GM19468 (cell line): ENCODE results near the gene UBE3B.

ENCODE experiments used
- ATAC-seq: cut with Tn5 transposase; IDR thresholded peaks from one replicate; pipeline ENCODE4 v1.9.1; 2021; ENCODE audit warnings: mild to moderate bottlenecking, moderate library complexity, moderate number of reproducible peaks; ENCODE audit not compliant: unreplicated experiment; ENCODE audit errors: extremely low read depth

The UBE3B gene

DNA sequence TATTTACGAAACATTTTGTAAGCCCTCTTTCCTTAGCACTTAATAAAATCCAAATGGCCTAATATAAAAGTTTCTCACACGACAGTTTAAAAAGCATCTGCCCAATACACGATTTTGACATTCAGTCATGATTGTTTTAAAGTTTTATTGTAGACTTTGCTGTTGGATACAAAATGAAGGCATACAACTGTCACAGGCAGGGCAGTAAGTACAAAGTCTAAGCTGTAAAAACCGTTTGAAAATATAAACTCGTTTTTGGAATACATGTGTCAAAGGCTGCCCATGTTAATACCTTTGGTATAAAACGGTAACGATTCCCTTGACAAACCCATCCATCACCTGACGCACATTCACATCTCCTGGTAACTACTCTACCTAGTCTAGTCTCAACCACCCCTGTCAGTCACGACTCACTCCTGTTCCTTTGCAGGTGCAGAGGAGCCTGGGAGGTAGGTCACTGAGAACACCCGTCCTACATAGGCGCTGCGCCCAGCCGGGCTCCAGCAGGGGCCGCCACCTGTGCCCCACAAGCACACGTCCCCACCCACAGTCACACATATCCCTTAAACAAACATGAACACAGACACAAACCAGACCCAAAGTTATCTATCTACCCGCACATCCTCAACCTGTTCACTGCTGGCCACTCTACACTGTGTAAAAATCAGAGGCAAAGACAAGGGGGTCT lies 27.4 kb upstream of the UBE3B start:
- no peak for ATAC-seq

GRCh38 chr12:109450980-109451379 lies 26.5 kb upstream of the UBE3B start:
- no peak for ATAC-seq

- ATAC-seq: no peak
Observed at GRCh38 chr12:109451400-109451799, 26.0 kb upstream of the UBE3B start.

- no peak for ATAC-seq
Observed at GRCh38 chr12:109452489-109452888, 24.9 kb upstream of the UBE3B start.

DNA sequence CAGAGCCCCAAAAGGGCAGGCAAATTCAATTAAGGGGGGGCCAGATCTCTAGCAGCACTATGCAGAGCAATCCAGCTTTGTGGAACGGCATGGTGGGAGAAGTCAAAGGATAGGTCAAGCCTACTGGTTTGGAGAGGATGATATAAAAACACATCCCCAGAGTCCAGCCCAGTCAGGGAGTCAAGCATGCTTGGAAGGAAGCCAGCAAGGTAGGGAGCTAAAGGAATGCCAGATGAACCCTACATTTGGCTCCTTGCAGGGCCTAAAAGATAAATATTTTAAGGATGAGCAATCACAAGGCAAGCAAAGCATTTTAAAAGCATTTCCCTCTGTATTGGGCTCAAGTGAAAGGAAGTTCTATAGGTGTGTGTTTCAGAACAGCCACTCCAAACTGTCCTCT lies 21.7 kb upstream of the UBE3B start:
- ATAC-seq: no peak

DNA sequence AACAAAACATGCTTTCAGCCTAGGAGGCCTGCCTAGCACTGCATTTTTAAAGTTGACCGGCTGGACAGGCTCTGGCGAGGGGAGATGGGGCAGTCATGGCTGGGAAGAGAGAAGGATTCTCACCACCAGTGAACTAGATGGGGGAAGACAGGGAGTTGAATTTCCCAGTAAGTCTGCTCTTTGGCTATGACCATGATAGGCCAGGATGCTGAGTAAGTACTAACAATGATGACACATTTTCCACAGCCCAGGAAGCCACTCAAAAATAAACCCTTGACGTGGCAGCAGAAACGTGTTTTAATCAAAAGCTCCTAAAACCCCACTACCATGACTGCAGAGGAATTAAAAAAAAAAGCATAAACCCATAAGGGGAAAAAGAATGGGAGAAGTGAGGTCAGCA lies 19.3 kb upstream of the UBE3B start:
- no peak for ATAC-seq

GRCh38 chr12:109458771-109459208 lies 18.6 kb upstream of the UBE3B start:
- no peak for ATAC-seq

DNA sequence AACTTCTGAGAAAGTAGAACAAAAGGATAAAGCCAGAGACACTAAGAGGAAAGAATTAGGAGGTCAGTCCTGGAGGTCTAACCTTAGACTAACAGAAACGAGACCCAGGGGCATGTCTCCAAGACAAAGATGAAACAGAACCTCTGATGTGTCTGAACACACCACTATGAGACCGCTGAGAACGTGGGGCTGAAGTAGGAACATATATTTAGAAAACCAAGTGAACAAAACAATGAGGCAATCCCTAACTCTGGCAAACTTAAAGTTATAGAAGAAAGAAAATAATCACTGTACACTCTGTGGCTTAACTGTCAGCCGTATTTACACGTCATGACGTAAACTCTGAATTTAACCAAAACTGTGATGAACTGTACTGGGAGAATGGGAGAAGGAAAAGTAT lies 18.2 kb upstream of the UBE3B start:
- ATAC-seq: no peak

- no peak for ATAC-seq
Observed at GRCh38 chr12:109460538-109460937, 16.9 kb upstream of the UBE3B start.

DNA sequence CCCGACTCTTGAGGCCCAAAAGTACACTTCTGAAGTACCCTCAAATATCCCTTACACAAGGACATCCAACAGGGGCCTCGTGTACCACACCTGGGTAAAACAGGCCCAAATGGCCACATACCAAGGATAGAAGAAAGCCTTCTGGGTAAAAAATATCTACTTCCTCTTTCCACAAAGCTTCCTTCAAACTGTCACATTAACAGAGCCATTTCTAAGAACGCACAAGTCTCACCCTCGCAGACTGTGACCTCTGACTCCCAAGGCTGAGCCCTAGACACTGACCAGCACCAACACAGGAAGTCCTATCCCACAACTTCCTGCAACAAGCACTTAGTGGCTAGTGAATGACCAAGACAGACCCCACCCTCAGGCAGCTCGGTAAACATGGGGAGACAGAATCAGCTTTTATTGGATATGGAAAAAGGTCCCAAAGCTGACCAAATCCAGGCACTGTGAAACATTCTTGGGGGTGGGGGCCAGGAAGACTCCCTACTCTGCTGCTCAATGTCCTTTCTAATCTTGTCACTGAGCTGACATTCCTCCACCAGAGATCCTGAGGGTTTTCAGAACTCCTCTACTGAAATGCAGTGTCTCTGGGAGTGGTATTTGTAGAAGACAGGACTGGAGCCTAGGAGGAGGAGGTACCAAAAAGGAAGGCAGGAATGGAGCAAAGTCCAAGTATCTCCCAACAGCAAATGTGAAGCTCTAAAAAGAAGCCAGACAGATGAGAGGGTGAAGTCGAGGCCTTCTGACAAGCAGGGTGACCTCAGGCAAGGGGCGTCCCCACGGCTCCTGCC lies 16.2 kb upstream of the UBE3B start:
- no peak for ATAC-seq

DNA sequence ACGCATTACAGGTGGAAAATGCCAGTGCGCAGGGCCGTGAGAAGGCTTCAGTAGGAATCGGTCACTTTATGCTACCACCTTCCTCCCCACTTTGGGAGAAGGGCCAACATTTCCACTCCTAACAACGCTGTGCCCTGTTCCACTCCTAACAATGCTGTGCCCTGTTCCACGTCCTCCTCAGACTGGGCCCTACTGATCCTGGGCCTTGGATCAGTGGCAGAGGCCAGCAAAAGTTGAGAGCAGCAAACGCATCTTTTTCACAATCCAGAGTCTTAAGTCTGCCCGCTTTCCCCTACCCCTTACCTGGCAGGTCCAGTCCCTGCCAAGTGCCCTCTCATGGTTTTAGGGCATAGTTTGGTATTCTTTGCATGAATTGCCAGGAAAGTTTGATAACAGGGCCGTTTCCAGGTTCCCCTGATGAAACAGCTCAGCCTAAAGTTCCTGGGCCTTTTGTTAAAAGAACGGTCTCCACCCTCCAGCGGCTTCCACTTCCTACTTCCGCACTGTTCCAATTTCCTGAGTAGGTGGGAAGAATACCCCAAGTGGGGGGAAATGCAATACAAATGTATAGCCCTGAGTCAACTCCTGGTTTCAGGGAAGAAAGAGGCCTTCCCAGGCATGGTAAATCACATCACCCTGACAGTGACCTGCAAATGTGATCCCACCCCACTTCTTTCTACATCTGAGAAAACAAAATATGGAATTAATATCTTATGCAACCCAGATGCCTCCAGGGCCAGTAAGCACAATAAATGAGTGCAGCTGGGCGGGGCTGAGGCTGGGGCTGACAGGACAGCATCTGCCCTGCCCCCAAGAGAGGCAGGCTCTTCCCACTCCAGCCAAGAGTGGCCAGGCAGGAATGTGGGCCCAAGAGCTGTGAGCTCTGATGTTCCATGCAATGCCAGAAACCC lies 15.3 kb upstream of the UBE3B start:
- no peak for ATAC-seq

DNA sequence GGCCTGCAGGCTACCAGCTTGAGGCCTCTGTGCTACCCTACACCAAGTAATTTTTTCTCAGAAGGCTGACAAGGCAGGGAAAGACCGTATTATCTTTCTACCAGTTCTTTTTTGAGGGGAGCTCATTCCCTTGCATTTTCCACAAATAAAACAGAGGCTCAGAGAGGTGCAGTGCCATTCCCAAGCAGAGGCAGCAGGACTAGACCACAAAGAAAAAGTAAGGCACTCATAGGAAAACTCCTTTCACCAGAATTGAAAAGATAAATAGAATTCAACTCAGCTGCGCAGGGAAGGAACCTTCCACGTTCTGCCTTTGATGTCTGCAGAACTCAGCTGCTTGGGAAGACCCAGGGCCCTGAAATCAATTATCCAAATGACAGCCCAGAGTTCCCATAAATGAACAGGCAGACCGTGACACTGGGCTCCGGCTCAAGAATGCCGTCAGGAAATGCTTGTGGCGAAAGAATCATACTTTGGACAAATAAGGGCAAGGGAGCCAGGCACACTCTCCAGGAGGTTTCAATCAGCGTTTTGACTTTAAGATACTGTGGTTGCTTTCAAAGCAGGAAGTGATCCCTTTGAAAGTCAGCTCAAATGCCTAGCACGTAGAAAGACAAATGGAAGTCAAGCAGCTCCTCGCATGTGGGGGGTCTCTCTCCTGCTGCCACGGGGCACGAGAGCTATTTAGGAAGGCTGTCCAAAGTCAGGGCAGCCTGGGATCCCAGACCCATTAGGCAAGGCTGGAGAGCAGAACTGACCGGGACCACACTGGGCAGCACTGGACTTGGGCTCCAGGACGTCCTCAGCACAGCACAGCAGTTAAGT lies 14.4 kb upstream of the UBE3B start:
- no peak for ATAC-seq

- no peak for ATAC-seq
Observed at GRCh38 chr12:109463756-109464155, 13.7 kb upstream of the UBE3B start.

GRCh38 chr12:109464642-109465351 lies 12.6 kb upstream of the UBE3B start:
- ATAC-seq: no peak

- ATAC-seq: no peak
Observed at GRCh38 chr12:109466305-109466704, 11.1 kb upstream of the UBE3B start.

DNA sequence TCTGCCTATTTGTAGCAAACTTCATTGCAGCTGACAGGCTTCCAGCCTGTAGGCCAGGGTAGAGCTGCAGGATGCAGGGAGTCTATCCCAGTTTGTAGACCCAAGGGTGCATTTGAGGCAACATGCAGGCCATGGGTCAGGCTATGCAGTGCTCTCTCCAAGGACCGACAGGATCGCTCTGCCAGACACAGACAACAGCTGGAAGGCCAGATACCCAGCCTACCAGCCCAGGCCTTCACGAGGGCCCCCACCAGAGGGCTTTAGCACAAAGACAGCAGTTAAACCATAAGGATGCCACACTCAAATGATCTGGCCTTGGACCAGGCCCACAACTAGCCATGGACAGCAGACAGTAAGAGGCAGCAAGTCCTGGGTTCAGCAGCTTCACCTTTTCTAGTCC lies 10.6 kb upstream of the UBE3B start:
- no peak for ATAC-seq

DNA sequence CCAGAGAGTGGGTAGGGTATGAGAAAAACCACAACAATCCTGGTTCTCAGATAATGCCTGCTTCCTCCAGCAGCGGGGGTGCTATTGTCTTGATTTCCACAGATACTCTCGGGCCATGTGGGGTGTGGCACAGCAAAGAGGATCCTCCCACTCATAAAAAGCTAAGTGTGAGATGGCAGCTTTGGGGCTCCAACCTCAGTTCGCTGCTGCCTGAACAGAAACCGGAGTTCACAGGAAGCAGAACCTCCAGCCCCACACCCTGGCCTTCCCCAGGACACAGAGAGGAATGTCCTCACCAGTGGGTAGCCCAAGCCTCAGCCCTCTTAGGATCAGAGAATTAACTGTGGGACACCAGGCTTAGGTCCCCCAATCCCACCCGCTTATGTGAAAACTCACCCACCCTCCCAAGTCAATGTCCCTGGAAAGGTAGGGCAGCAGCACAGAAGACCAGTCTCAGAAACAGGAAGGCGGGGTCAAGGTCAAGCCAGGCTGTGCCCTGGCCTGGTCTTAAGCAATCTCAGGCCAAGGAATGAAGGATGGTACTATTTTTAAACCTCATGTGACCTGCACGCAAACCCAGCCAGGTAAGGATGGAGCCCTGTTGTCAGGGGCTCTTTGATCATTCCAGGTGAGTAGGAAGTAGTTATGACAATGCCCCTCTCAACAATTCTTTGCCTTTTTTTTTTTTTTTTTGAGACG lies 9.3 kb upstream of the UBE3B start:
- no peak for ATAC-seq

GRCh38 chr12:109469517-109469916 lies 7.9 kb upstream of the UBE3B start:
- no peak for ATAC-seq

GRCh38 chr12:109473006-109473405 lies 4.4 kb upstream of the UBE3B start:
- no peak for ATAC-seq
